Measurements from ENCODE around the gene MINDY1.

Gene MINDY1, protein sequence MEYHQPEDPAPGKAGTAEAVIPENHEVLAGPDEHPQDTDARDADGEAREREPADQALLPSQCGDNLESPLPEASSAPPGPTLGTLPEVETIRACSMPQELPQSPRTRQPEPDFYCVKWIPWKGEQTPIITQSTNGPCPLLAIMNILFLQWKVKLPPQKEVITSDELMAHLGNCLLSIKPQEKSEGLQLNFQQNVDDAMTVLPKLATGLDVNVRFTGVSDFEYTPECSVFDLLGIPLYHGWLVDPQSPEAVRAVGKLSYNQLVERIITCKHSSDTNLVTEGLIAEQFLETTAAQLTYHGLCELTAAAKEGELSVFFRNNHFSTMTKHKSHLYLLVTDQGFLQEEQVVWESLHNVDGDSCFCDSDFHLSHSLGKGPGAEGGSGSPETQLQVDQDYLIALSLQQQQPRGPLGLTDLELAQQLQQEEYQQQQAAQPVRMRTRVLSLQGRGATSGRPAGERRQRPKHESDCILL

DNA sequence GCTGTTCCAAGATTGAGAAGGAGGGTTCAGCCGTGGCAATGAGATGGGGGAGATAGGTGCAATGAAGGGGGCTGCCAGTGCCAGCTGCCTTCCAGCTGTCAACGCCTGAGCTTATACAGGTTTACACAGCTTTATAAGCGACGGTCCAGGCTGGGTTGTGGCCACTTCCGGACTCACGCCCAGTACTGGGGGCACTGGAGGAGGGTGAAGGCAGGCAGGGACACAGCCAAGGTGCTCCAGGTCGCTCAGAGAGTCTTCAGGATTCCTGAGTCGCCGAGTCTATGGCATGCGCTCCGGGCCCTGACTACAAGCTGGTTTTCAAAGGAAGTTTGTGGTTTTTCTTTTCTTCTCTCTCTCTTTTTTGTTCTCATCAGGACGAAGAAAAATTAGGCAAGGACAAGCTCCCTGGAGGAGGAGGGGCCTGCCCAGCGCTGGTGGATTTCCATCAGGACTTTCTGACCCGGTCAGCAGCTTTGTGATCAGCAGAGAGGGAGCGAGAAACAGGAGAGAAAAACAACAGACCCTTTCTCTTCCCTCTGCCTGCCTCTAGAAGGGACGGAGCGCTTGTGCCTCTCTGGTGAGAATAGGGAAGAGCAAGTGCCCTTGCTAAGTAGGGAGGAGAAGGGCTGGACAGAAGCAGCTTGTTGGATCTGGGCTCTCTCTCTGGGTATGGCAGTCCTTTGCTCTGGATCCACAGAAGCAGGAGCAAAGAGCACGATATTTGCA, at the start of gene MINDY1:
Gene MINDY1, minus strand, starts transcription at position 576 of the 726 bp plus-strand sequence. CDS start 4,285 bp downstream, outside the sequence.
- DNase-seq (ENCODE audit: low read depth) = no peak

DNA sequence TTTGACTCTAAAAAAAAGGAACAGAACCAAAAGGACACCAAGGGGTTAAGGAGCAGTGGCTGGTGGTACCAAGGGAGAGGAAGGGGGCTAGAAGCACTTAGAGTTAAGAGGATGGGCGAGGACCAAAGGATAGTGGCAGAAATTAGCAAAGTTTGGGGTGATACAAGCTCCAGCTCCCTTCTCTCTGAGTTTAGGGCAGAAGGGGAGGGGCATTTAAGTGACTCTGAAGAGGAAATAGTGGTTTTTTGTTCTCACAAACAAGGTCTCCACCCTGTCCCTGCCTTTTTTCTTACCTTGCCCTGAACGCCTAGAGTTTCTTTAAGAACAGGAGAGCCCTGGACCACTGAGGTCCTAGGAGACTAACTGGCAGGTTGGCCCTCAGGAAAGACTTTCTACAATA, 49.4 kb upstream of the MINDY1 start:
- DNase-seq (ENCODE audit: low read depth) = no peak

DNA sequence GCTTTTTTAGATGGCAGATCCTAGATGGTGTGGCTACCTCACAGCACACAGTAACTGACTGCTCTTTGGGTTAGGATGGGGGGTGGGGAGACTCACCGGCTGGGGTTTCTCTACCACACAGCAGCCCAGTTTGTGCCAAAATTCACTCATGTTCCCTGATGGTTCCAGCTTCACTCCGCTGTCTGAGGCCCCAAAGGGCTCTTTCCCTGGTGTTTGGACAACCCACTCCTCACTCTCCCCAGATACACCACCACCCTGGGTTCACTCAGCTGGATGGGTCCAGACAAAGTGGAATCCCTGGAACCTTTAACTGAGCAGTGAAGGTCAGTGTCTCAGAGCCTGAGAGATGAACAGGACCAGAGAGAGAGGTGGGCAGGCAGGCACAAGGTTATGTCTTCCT, 48.9 kb upstream of the MINDY1 start:
- DNase-seq (ENCODE audit: low read depth) = no peak

DNA sequence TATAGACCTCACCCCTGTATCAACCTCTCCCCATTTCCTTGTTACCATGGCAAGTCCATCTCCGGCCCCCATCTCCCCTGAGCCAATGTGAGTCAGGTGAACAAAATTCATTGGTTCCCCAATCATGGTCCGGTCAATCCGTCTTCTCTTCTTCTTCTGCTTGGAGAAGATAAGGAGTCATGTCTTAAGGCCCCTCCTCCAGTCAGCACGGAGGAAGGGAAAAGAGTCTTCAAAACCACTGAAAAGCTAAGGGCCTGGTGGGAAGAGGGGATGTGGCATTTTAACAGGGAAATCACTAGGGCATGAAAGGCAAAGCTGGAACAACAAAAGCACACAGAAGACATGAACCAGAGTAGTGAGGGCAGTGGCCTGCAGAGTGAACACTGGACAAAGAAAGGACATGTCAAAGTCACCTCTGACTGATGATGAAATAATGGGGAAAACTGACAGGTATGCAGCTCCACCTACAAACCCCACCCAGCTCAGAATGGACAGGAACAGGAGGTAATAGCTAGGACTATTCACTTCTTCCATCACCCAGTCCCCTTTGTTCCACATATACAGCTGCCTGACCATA, 48.4 kb upstream of the MINDY1 start:
- DNase-seq (ENCODE audit: low read depth) = no peak

DNA sequence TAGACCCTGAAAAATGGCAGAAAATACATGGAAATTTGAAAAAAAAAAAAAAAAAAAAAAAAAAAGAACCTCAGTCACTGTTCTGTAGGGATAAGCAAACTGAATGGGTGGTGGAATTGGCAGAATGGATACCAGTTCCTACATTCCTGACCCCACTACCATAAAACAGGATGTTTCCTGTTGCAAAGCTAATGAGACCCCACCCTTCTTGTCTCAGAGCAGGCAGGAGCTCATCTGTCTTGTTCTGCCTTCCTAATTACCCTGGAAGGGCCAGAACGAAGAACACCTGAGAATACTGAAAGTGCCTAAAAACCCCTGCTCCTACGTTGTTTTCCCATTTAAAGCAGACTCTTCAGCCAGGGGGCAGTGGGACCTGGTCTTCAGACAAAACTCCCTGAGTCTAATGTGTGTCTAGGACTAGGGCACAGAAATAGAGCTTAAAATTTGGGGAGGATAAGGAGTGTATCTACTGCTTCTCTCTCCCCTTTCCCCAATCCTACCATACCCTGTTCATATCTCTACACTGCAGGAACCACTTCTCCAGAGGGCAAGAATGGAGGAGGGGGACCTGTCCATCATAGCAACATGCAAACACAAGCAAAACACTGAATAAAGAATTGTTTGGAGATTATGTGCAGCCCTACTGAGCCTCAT, 44.8 kb upstream of the MINDY1 start:
- DNase-seq (ENCODE audit: low read depth) = no peak

DNA sequence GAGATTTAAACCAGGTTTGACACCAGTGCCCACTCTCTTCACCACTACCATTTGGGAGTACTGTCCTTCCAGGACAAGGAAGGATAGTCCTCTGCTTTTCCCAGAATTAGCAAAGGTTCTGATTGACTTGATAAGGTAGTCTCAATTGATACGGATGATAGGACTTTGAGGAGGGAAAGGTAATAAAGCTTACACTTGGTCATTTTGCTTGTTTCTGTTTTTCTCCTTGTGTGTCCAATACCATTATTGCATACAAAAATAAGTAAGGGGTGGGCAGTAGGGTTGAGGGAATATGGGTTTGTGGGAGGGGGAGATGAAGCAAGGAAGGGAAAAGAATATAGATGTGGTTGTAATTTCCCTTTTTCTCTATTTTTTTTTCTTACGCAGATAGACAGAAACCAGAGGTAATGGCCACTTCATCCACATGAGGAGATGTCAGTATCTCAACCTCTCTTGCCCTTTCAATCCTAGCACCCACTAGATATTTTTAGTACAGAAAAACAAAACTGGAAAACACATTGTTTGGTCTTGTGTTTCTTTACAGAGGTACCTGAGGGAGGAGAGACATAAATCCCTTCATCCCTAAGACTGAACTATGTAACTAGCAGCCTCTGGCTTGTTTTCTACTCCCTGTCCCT, 43.5 kb upstream of the MINDY1 start:
- no peak for DNase-seq (ENCODE audit: low read depth)

DNA sequence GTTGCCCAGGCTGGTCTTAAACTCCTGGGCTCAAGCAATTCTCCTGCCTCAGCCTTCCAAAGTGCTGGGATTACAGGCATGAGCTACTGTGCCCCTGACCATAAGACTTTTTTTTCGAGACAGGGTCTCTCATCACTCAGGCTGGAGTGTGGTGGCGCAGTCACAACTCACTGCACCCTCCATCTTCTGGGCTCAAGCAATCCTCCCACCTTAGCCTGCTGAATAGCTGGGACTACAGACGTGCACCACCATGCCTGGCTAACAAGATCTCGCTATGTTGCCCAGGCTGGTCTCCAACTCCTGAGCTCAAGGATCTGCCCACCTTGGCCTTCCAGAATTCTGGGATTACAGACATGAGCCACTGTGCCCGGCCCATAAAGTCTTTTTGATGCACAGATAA, 42.8 kb upstream of the MINDY1 start:
- DNase-seq (ENCODE audit: low read depth) = no peak

DNA sequence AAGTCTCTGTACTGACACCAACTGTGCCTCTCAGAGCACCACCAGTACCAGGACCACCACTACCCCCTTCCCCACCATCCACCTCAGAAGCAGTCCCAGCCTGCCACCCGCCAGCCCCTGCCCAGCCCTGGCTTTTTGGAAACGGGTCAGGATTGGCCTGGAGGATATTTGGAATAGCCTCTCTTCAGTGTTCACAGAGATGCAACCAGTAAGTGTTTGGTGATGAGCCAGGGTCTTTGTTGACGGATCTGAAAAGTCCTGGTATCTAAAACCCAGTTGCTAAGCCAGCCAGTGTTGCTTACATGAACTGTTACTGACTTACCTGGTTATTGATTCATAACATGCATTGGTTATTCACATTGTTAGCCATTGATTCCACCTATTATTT, 41.9 kb upstream of the MINDY1 start:
- DNase-seq (ENCODE audit: low read depth) = no peak

DNA sequence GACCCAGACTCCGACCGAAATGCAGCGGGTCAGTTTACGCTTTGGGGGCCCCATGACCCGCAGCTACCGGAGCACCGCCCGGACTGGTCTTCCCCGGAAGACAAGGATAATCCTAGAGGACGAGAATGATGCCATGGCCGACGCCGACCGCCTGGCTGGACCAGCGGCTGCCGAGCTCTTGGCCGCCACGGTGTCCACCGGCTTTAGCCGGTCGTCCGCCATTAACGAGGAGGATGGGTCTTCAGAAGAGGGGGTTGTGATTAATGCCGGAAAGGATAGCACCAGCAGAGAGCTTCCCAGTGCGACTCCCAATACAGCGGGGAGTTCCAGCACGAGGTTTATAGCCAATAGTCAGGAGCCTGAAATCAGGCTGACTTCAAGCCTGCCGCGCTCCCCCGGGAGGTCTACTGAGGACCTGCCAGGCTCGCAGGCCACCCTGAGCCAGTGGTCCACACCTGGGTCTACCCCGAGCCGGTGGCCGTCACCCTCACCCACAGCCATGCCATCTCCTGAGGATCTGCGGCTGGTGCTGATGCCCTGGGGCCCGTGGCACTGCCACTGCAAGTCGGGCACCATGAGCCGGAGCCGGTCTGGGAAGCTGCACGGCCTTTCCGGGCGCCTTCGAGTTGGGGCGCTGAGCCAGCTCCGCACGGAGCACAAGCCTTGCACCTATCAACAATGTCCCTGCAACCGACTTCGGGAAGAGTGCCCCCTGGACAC, 41.4 kb upstream of the MINDY1 start:
- no peak for DNase-seq (ENCODE audit: low read depth)

DNA sequence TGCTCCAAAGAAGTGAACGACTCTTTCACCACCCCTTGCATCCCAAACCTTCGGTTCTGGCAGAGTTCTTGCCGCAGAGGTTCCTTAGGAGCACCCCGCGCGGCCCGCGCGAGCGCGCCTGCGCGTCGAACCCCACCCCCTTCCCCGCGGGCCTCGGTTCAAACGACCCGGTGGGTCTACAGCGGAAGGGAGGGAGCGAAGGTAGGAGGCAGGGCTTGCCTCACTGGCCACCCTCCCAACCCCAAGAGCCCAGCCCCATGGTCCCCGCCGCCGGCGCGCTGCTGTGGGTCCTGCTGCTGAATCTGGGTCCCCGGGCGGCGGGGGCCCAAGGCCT, 40.9 kb upstream of the MINDY1 start, which contains the start of gene C1orf56:
Gene C1orf56, plus strand, starts transcription at position 161 of the 334 bp plus-strand sequence. Its CDS starts 97 bp downstream, at position 258.
- DNase-seq (ENCODE audit: low read depth) = peak; percentile 35

DNA sequence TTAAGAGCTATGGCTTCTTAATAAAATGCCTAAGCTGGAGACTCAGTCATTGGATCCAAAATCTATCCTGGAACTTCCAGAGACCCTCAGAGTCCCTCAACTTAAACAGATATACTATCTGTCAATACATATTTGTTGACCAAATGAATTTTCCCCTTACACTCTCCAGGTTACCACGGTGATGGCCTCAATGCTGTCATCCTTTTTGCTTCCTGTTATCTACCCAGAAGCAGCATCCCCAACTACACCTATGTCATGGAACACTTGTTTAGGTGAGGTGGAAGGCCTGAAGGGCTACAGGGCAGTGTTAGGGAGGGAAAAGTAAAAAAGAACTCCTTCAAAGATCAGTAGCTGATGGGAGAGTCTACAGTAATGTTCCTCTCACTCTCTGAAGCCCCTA, 36.5 kb upstream of the MINDY1 start:
- no peak for DNase-seq (ENCODE audit: low read depth)

DNA sequence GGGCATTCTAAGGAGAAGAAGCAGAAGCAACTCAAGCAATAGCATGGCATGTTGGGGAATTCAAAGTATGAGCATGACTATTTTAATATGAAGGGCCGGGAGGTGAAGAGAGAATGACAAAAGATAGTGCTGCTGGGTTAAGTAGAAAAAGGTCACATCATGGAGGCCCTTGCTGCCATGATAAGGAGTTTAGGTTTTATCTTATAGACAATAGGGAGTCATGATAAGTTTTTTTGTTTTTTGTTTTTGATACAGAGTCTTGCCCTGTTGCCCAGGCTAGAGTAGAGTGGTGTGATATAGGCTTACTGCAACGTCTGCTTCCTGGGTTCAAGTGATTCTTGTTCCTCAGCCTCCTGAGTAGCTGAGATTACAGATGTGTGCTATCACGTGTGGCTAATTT, 32.8 kb upstream of the MINDY1 start:
- no peak for DNase-seq (ENCODE audit: low read depth)

DNA sequence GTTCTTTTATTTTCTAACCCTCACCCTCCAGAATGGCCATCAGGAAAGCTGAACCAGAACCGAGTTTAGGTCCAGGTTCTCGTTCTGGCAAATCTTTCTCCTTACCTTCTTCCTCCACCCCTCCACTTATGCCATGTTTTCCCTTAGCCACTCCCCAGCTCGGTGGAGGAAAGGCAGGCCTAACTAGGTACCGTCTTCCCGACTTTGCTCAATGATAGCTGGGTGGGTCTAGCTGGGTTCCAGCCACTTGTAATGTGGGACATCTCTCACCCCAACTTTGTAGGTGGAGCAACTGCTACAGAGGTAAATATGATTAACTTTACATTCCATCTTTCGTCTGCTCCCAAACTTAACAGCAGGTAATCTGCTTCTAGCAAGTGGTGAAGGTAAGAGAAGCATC, 30.3 kb upstream of the MINDY1 start:
- no peak for DNase-seq (ENCODE audit: low read depth)

DNA sequence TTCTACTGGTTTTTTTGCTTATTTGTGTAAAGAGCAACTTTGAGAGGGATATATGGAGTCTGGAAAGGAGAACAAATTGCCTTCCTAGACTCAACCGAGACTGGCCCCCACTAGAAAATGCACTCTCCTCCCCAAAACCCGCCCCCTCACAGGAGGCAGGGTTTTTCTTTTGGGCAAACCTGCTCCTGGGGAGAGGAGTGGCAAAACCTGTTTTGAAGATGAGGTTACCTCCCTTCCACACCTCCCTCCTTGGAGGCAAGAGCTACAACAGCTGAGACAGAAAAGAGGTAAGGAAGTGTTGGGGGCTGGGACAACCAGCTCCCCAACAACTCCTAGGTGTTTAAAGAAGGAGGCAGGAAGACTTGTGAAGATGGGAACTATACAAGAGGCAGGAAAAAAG, 29.7 kb upstream of the MINDY1 start, which contains the start of gene BNIPL:
Gene BNIPL, plus strand, starts transcription at position 231 of the 400 bp plus-strand sequence. Its CDS starts 140 bp downstream, at position 371.
- DNase-seq (ENCODE audit: low read depth) = no peak

DNA sequence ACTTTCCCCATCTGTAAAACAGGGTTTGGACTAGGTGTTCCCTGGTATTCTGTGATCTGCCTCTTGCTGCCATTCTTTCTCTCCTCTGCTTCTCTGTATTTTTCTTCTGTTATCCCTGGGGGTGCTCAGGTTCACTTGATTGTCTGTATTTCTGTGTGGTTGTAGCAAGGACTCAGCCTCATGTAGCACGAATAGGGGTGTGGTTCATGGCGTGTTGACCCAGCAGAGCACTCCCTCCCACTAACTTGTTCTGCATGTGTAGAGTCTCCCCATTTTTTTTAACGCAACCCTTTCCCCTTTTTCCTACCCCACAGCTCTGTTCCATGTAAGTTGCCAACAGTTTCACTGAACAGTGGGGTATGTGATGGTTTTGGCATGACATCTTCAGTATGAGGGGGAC, 28.5 kb upstream of the MINDY1 start:
- DNase-seq (ENCODE audit: low read depth) = no peak

DNA sequence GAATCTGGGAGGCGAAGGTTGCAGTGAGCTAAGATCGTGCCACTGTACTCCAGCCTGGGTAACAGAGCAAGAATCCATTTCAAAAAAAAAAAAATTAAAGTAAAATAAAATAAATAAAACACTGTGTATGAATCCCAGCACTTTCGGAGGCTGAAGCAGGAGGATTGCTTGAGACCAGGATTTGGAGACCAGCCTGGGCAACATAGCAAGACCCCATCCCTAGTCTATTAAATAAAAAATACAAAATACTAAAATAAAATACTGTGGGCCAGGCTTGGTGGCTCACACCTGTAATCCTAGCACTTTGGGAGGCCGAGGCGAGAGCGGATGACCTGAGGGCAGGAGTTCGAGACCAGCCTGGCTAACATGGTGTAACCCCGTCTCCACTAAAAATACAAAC, 25.5 kb upstream of the MINDY1 start:
- DNase-seq (ENCODE audit: low read depth) = no peak

DNA sequence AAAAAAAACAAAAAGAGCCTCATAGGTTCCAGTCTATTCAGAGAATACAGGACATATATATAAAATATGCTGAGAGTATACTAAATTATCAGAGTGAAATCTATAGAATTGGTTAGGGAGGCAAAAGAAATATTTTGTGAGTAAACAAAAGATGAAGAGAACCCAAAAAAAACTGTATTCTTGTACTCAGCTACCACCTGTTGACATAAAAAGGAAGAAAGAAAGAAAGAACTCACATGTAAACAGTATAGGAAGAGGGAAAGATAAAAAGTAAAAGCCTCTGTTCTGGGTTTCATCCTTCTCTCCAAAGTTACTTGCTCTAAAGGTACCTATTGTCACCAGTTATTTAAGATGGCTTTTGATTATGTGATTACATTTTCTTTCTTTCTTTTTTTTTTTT, 19.8 kb upstream of the MINDY1 start:
- no peak for DNase-seq (ENCODE audit: low read depth)

DNA sequence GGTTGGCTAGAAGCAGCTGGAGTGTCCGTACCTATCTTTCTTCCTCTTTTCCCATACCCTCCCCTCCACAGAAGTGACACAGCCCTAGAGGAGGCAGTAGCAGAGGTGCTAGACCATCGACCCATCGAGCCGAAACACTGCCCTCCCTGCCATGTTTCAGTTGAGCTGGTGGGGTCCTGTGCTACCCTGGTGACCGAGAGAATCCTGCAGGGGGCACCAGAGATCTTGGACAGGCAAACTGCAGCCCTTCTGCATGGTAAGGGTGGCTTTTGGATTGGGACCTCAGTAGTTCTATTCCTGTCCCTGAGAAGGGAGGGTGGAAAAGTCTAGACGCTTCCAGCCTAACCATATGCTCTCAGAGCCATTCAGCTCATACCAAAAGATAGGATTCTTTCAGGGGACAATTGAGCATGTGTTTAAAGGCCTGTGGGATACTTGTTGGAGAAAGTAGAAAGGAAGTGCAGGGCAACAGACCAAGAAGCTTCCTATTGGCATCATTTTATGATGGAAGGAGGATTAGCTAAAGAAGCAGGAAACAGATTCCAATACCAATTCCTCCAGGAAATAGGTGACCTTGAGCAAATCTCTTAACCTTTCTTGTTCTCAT, 17.9 kb upstream of the MINDY1 start:
- peak; percentile 47 for DNase-seq (ENCODE audit: low read depth)

DNA sequence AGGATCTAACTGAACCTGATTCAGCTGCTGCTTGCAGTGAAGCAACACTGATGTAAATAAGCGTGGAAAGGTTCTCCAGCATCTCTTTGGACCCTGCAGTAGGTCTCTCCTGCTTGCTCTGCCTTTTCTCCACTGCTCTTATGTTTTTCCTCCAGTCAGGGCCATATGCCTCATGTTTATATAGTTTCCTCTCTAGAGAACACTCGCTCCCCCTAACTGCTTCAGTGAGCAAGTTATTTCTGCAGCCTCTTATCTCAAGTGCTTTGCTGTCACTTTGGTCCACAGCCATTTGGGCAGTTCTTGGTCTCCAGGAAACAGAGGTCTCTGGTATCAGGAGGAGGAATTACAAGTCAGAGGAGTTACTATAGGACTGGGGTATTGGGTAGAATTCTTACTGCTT, 6.8 kb upstream of the MINDY1 start:
- no peak for DNase-seq (ENCODE audit: low read depth)

DNA sequence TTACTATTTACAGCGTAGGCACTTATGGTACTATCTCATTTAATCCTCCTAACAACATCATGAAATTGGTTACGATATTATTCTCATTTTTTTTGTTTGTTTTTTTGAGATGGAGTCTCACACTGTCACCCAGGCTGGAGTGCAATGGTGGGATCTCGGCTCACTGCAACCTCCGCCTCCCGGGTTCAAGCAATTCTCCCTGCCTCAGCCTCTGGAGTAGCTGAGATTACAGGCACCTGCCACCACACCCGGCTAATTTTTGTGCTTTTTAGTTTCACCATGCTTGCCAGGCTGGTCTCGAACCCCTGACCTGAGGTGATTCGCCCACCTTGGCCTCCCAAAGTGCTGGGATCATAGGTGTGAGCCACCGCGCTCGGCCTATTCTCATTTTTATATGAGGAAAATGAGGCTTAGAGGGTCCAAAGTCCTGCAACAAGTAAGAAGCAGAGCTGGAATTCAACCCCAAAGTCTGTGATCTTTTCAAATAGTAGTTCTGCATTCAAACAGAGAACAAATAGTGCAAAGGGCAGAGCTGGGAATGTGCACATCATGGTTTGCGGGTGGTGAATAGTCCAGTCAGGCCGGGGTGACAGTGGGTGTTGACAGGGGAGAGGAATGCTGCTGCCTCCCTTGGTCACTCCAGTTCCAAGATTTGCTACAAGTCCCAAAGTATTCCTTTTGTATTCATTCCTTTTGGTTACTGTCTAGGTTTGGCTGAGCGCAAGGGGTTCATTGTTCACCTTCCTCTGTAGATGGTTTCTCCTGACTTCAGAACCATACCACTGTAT, 6.2 kb upstream of the MINDY1 start:
- no peak for DNase-seq (ENCODE audit: low read depth)

All from stimulated activated CD8-positive, alpha-beta memory T cell treated with anti-CD3 and anti-CD28 coated beads, Interleukin-15, amount 100 ng/mL, for 24 hours (primary cell).